Mammary epithelial cell (primary cell): ENCODE results near the gene MYL12A.

Source experiments
- CTCF ChIP-seq, 2 donors: IDR thresholded peaks in 1 of 2; conservative IDR thresholded peaks in 1 of 2; 2 replicates each; pipeline ENCODE4 v1.5.1; 2011 to 2012; ENCODE audit warnings: inconsistent platforms in 2 of 2, low read length in 2 of 2, mild to moderate bottlenecking in 2 of 2, control low read depth in 1 of 2, low read depth in 1 of 2; ENCODE audit not compliant: insufficient read depth in 1 of 2; ENCODE audit errors: extremely low read depth in 1 of 2
- EZH2 ChIP-seq: IDR thresholded peaks from 2 replicates; pipeline ENCODE4 v1.6.1; 2012; ENCODE audit warnings: low read length, inconsistent platforms, borderline replicate concordance

- TF ChIP-seq CTCF (conservative IDR thresholded peaks at IDR 0.05 in 1 of 2, IDR thresholded peaks at IDR 0.05 in 1 of 2; ENCODE audit: extremely low read depth in 1 of 2, insufficient read depth in 1 of 2, low read depth in 1 of 2, low read length in 2 of 2), result no peak
- TF ChIP-seq EZH2, result no peak
Measured at GRCh38 chr18:3233433-3234168, 14.0 kb upstream of the MYL12A start.
